Activated effector memory CD4-positive, alpha-beta T cell treated with Interleukin-2 at 50 U/mL for 16 hours (primary cell): ENCODE results near the gene KLLN.
"Not testable (repeated sequence)": the region's sequence is repeated elsewhere in the genome, so short reads cannot be mapped to it uniquely, and the experiment has no call there.

ENCODE experiments used
- DNase-seq: peaks from one replicate; pipeline ENCODE4 v3.0.0-alpha.2; 2020

Gene KLLN

GRCh38 chr10:87865241-87865881, 2.0 kb upstream of the KLLN start:
- DNase-seq, result no peak

GRCh38 chr10:87864496-87865059, 1.2 kb upstream of the KLLN start:
- DNase-seq, result no peak

- peak; percentile 21 for DNase-seq
These were observed 690 bp upstream of the KLLN start for GRCh38 chr10:87863951-87864495.

GRCh38 chr10:87862679-87863052, 667 bp downstream of the KLLN start:
- DNase-seq, result no peak

- DNase-seq, result peak; percentile 91
These were observed 1.2 kb downstream of the KLLN start for GRCh38 chr10:87861953-87862678.

GRCh38 chr10:87861566-87861952, 1.8 kb downstream of the KLLN start:
- DNase-seq, result peak; percentile 2

GRCh38 chr10:87860816-87861403, 2.4 kb downstream of the KLLN start:
- DNase-seq, result no peak

GRCh38 chr10:87860156-87860795, 3.1 kb downstream of the KLLN start:
- no peak for DNase-seq

- DNase-seq, result not testable (repeated sequence)
These were observed 7.7 kb downstream of the KLLN start for GRCh38 chr10:87855665-87856064.

- not testable (repeated sequence) for DNase-seq
These were observed 8.1 kb downstream of the KLLN start for GRCh38 chr10:87855247-87855646.

- DNase-seq, result no peak
These were observed 11.2 kb downstream of the KLLN start for GRCh38 chr10:87852089-87852488.

GRCh38 chr10:87850742-87851205, 12.6 kb downstream of the KLLN start:
- DNase-seq, result peak; percentile 25

GRCh38 chr10:87849001-87849400, 14.3 kb downstream of the KLLN start:
- DNase-seq, result no peak

GRCh38 chr10:87847550-87847949, 15.8 kb downstream of the KLLN start:
- DNase-seq, result no peak

GRCh38 chr10:87846711-87847110, 16.6 kb downstream of the KLLN start:
- not testable (repeated sequence) for DNase-seq

- no peak for DNase-seq
These were observed 17.3 kb downstream of the KLLN start for GRCh38 chr10:87846023-87846422.

- DNase-seq, result no peak
These were observed 17.7 kb downstream of the KLLN start for GRCh38 chr10:87845624-87845998.

- DNase-seq, result no peak
These were observed 18.3 kb downstream of the KLLN start for GRCh38 chr10:87844837-87845623.

GRCh38 chr10:87843714-87844113, 19.6 kb downstream of the KLLN start:
- no peak for DNase-seq

- no peak for DNase-seq
These were observed 20.4 kb downstream of the KLLN start for GRCh38 chr10:87842776-87843497.

GRCh38 chr10:87842220-87842641, 21.1 kb downstream of the KLLN start:
- no peak for DNase-seq
